Islet precursor cell (in vitro differentiated cells): ENCODE results near the gene SPTLC2.
"Not testable (repeated sequence)": the region's sequence is repeated elsewhere in the genome, so short reads cannot be mapped to it uniquely, and the experiment has no call there.

Experiments
- DNase-seq: peaks from one replicate; pipeline ENCODE4 v3.0.0-alpha.2; 2018

SPTLC2 gene

GRCh38 chr14:77585385-77585784, 31.1 kb downstream of the SPTLC2 start:
- no peak for DNase-seq

GRCh38 chr14:77584809-77585208, 31.6 kb downstream of the SPTLC2 start:
- DNase-seq: no peak

- DNase-seq: no peak
These were observed 32.8 kb downstream of the SPTLC2 start for GRCh38 chr14:77583657-77584056.

GRCh38 chr14:77582511-77582910, 33.9 kb downstream of the SPTLC2 start:
- DNase-seq: no peak

GRCh38 chr14:77580964-77581505, 35.4 kb downstream of the SPTLC2 start:
- no peak for DNase-seq

GRCh38 chr14:77580477-77580876, 36.0 kb downstream of the SPTLC2 start:
- DNase-seq: no peak

GRCh38 chr14:77579780-77580179, 36.7 kb downstream of the SPTLC2 start:
- DNase-seq: no peak

- DNase-seq: no peak
These were observed 37.4 kb downstream of the SPTLC2 start for GRCh38 chr14:77579065-77579464.

GRCh38 chr14:77574446-77575115, 41.9 kb downstream of the SPTLC2 start:
- no peak for DNase-seq

- DNase-seq: no peak
These were observed 42.5 kb downstream of the SPTLC2 start for GRCh38 chr14:77573964-77574363.

GRCh38 chr14:77570706-77571268, 45.6 kb downstream of the SPTLC2 start:
- no peak for DNase-seq

GRCh38 chr14:77565994-77566305, 50.5 kb downstream of the SPTLC2 start:
- DNase-seq: no peak

GRCh38 chr14:77565289-77565993, 51.0 kb downstream of the SPTLC2 start:
- no peak for DNase-seq

- DNase-seq: no peak
These were observed 53.8 kb downstream of the SPTLC2 start for GRCh38 chr14:77562681-77563080.

- DNase-seq: no peak
These were observed 54.6 kb downstream of the SPTLC2 start for GRCh38 chr14:77561881-77562280.

GRCh38 chr14:77559381-77559780, 57.1 kb downstream of the SPTLC2 start:
- no peak for DNase-seq

- DNase-seq: no peak
These were observed 59.0 kb downstream of the SPTLC2 start for GRCh38 chr14:77557391-77557790.

GRCh38 chr14:77556946-77557345, 59.5 kb downstream of the SPTLC2 start:
- DNase-seq: no peak

GRCh38 chr14:77554816-77555599, 61.4 kb downstream of the SPTLC2 start:
- no peak for DNase-seq

- no peak for DNase-seq
These were observed 62.2 kb downstream of the SPTLC2 start for GRCh38 chr14:77554207-77554606.

- DNase-seq: peak; percentile 53
These were observed 67.0 kb downstream of the SPTLC2 start for GRCh38 chr14:77549451-77549850.

- no peak for DNase-seq
These were observed 68.8 kb downstream of the SPTLC2 start for GRCh38 chr14:77547512-77548180.

GRCh38 chr14:77545171-77545570, 71.3 kb downstream of the SPTLC2 start:
- not testable (repeated sequence) for DNase-seq
